Esophagus muscularis mucosa (tissue), 4 donors: ENCODE results near the gene PPP2R1B. TPM values are rescaled to one million over a fixed set of nuclear protein-coding genes. Genes with fewer than 3 reads are reported as not detected.

Experiments used
- DNase-seq: peaks from one replicate; pipeline ENCODE4 v3.0.0-alpha.2; 2017; ENCODE audit errors: extremely low spot score
- H3K27ac ChIP-seq, 4 donors: fragments of 200-600 bp; sonication (generic); replicated peaks in 1 of 4; 1 replicate in 3 of 4; 2 replicates in 1 of 4; pipeline ENCODE4 v1.5.1; 2016 to 2019; ENCODE audit warnings: mild to moderate bottlenecking in 1 of 4
- H3K27me3 ChIP-seq, 4 donors: fragments of 200-600 bp; sonication (generic); one replicate each; pipeline versions ENCODE4 v1.5.1 to v1.6.0; 2016 to 2019
- H3K36me3 ChIP-seq, 4 donors: fragments of 200-600 bp; sonication (generic); one replicate each; pipeline ENCODE4 v1.5.1; 2016 to 2019
- H3K4me1 ChIP-seq, 4 donors: fragments of 200-600 bp; sonication (generic); one replicate each; pipeline ENCODE4 v1.5.1; 2016 to 2019
- H3K4me3 ChIP-seq, 4 donors: fragments of 200-600 bp; sonication (generic); 1 replicate in 2 of 4; 2 replicates in 2 of 4; pipeline ENCODE4 v1.5.1; 2016 to 2019; ENCODE audit warnings: mild to moderate bottlenecking in 4 of 4, moderate library complexity in 1 of 4
- H3K9me3 ChIP-seq, 4 donors: fragments of 200-600 bp; sonication (generic); 1 replicate in 3 of 4; 2 replicates in 1 of 4; pipeline ENCODE4 v1.5.1; 2016 to 2019
- EP300 ChIP-seq: sonication (generic); formaldehyde crosslinking; IDR thresholded peaks from one replicate; pipeline ENCODE4 v1.6.1; 2017; ENCODE audit warnings: antibody characterized with exemption
- POLR2A ChIP-seq: fragments of 450-650 bp; IDR thresholded peaks from one replicate; pipeline ENCODE4 v1.6.1; 2017; ENCODE audit warnings: antibody characterized with exemption, moderate library complexity, mild to moderate bottlenecking, low read depth
- POLR2AphosphoS5 ChIP-seq, 2 donors: sonication (generic); formaldehyde crosslinking; IDR thresholded peaks; one replicate each; pipeline ENCODE4 v1.6.1; 2017; ENCODE audit warnings: antibody characterized with exemption in 2 of 2
- WGBS: methylation state at CpG from one replicate; pipeline ENCODE4 v1.1.5; 2018; 5-methylcytosine and 5-hydroxymethylcytosine counted together
- intact Hi-C: fragments of 100-400 bp; cut with DNase I; formaldehyde crosslinking; loops from one replicate; pipeline ENCODE4 v1.15.1; 2023
- total RNA-seq, 4 donors: library from RNA; depleted of rRNA; stranded (reverse); fragments of >200 nt; gene quantifications; one replicate each; pipeline versions ENCODE4 v1.1.0 to v1.2.1, GENCODE V29; 2016
- TF ChIP-seq, protein P1 (sequence below), 3 experiments: fragments of 200-600 bp in 2 of 3; fragments of 450-650 bp in 1 of 3; sonication (generic) in 2 of 3; IDR thresholded peaks; one replicate each; pipeline ENCODE4 v1.5.1; 2017 to 2019; ENCODE audit warnings: antibody characterized with exemption in 3 of 3, mild to moderate bottlenecking in 2 of 3, moderate library complexity in 1 of 3

PPP2R1B gene
- total RNA-seq, 4 donors from 2014 or later: 9.6 to 12.8 (median 10.5) TPM

DNA sequence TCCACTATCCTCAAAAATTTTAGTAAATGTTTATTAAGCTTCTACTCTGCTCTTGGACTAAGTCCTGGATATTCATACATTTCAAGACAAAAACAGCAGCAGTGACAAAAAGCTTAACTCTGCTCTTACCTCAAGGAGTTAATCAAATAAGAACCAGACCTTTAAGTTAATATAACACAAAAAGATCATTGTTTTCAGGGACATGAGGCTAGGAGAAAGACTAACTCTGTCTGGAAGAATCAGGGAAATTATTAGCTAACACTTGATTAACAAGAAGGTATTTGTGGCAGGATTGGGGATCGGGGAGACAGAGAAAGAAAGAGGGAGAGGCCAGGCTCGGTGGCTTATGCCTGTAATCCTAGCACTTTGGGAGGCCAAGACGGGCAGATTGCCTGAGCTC is 74.4 kb downstream of the PPP2R1B start:
- intact Hi-C loops: no loop called here
- H3K9me3 ChIP-seq: no peaks in the 10 kb centered on the region
- 92% methylated on average over 3 of the region's 3 CpGs for WGBS
- TF ChIP-seq POLR2AphosphoS5 (IDR thresholded peaks at IDR 0.05) (no peak), EP300 (no peak), POLR2A (no peak)
- TF ChIP-seq, protein P1, sequence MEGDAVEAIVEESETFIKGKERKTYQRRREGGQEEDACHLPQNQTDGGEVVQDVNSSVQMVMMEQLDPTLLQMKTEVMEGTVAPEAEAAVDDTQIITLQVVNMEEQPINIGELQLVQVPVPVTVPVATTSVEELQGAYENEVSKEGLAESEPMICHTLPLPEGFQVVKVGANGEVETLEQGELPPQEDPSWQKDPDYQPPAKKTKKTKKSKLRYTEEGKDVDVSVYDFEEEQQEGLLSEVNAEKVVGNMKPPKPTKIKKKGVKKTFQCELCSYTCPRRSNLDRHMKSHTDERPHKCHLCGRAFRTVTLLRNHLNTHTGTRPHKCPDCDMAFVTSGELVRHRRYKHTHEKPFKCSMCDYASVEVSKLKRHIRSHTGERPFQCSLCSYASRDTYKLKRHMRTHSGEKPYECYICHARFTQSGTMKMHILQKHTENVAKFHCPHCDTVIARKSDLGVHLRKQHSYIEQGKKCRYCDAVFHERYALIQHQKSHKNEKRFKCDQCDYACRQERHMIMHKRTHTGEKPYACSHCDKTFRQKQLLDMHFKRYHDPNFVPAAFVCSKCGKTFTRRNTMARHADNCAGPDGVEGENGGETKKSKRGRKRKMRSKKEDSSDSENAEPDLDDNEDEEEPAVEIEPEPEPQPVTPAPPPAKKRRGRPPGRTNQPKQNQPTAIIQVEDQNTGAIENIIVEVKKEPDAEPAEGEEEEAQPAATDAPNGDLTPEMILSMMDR (IDR thresholded peaks at IDR 0.05): no peak
- H3K27ac ChIP-seq: no peak overlapping the region
- peaks cover 8 to 25% (median 14%) of the 10 kb centered on the region in 4 donors for H3K36me3 ChIP-seq
- no peaks in the 10 kb centered on the region for H3K27me3 ChIP-seq
- H3K4me1 ChIP-seq: peaks cover 17 to 32% (median 29%) of the 10 kb centered on the region in 4 donors
- no peak for DNase-seq
- H3K4me3 ChIP-seq: no peak overlapping the region

- intact Hi-C loops: no loop called here
- no peak for TF ChIP-seq POLR2A
- no peak for DNase-seq
- H3K4me1 ChIP-seq: peaks cover 12 to 28% (median 24%) of the 10 kb centered on the region in 4 donors
- H3K9me3 ChIP-seq: no peaks in the 10 kb centered on the region
- H3K27me3 ChIP-seq: no peaks in the 10 kb centered on the region
- H3K36me3 ChIP-seq: peaks cover 8 to 25% (median 14%) of the 10 kb centered on the region in 4 donors
- H3K4me3 ChIP-seq: no peak overlapping the region
- WGBS: 98% methylated on average over 2 of the region's 2 CpGs
- H3K27ac ChIP-seq: no peak overlapping the region
Measured at GRCh38 chr11:111691176-111691575, 75.0 kb downstream of the PPP2R1B start.

DNA sequence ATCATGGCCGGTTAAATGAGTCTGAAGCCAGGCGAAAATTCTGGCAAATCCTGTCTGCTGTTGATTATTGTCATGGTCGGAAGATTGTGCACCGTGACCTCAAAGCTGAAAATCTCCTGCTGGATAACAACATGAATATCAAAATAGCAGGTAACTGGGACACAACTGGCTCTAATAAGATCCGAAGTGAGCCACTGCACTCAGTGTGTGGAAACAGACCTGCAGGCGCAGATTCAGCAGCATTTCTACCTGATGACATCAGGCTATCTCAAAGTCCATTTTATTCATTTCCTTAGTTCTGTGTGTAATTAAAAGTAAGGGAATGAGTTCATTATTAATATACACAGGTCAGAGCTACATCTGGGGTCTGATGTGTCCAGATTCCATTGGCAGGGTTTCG is 78.2 kb downstream of the PPP2R1B start:
- no peak for DNase-seq
- TF ChIP-seq POLR2AphosphoS5 (IDR thresholded peaks at IDR 0.05) (no peak), EP300 (no peak), POLR2A (no peak)
- TF ChIP-seq, protein P1 (IDR thresholded peaks at IDR 0.05): no peak
- Histone ChIP-seq H3K4me1 (peaks cover 0 to 7% (median 0%) of the 10 kb centered on the region in 4 donors), H3K4me3 (no peak overlapping the region), H3K27me3 (no peaks in the 10 kb centered on the region), H3K27ac (no peak overlapping the region), H3K36me3 (peaks cover 8 to 25% (median 18%) of the 10 kb centered on the region in 4 donors), H3K9me3 (no peaks in the 10 kb centered on the region)
- 90% methylated on average over 7 of the region's 7 CpGs for WGBS
- intact Hi-C loops: no loop called here

DNA sequence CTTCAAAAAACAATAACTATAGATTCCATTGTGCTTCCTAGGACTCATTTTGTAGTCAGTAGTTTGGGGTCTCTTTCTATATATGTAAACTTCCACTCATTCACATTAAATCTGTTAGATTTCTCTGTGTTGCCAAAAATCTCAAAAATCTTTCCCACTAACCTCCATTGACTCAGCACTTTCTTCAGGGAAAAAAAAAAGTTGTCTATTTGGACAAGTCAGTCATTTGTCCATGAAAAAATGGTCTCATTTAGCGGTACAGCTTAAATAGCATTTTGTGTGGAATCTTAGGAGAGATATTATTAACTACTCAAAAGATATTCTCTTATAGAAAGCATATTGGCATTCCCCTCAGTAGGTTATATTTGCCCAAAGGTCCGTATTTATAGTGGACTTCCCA is 81.9 kb downstream of the PPP2R1B start:
- 86% methylated on average over 2 of the region's 2 CpGs for WGBS

GRCh38 chr11:111683806-111684205 is 82.4 kb downstream of the PPP2R1B start:
- intact Hi-C loops: no loop called here
- Histone ChIP-seq H3K27ac (no peak overlapping the region), H3K4me3 (no peak overlapping the region), H3K27me3 (no peaks in the 10 kb centered on the region), H3K36me3 (peaks cover 8 to 18% (median 10%) of the 10 kb centered on the region in 4 donors), H3K9me3 (no peaks in the 10 kb centered on the region), H3K4me1 (peaks cover 0 to 7% (median 0%) of the 10 kb centered on the region in 4 donors)
- 89% methylated on average over 3 of the region's 3 CpGs for WGBS
- TF ChIP-seq EP300 (no peak), POLR2A (no peak)
- DNase-seq: no peak

More for the DNA sequence above, 81.9 kb downstream of the PPP2R1B start:
- intact Hi-C loops: no loop called here
- H3K9me3 ChIP-seq: no peaks in the 10 kb centered on the region
- H3K36me3 ChIP-seq: peaks cover 8 to 23% (median 15%) of the 10 kb centered on the region in 4 donors
- H3K27me3 ChIP-seq: no peaks in the 10 kb centered on the region
- H3K27ac ChIP-seq: no peak overlapping the region
- TF ChIP-seq, protein P1 (IDR thresholded peaks at IDR 0.05): no peak
- TF ChIP-seq EP300 (no peak), POLR2A (no peak), POLR2AphosphoS5 (IDR thresholded peaks at IDR 0.05) (no peak)
- H3K4me1 ChIP-seq: peaks cover 0 to 7% (median 0%) of the 10 kb centered on the region in 4 donors
- no peak for DNase-seq
- no peak overlapping the region for H3K4me3 ChIP-seq

DNA sequence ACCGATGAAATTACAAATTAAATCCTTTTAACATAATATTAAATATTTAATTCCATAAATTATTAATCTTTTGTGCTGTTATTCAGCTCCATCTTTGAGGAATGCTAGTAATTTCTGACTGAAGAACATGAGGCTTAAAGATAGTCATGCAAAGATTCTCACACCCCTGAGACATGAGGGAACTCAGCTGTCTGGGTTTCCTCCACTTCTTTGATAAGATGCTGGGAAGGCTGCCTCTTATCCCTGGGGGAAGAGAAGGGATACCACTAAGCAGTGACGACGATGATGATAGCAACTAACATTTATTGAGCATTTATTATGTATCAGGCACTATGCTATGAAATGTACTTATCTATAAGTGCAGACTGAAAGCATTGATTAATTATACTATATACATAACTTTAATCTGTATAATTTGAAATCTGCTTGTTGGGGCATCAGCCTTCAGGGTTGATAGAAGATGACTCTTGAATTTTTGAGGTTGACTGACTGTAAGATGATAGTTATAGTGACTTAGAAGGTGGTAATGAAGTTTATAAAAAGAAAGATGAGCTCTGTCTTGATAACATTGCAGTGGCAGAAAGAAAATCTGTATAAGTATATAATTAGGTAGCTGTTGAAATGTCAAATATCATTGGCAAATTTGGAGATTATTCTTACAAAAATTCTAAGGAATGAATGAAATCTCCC is 85.6 kb downstream of the PPP2R1B start:
- peaks cover 0 to 16% (median 8%) of the 10 kb centered on the region in 4 donors for H3K4me1 ChIP-seq
- H3K9me3 ChIP-seq: no peaks in the 10 kb centered on the region
- H3K4me3 ChIP-seq: no peak overlapping the region
- WGBS: 87% methylated on average over 3 of the region's 3 CpGs
- H3K36me3 ChIP-seq: peaks cover 0 to 7% (median 0%) of the 10 kb centered on the region in 4 donors
- no peak for TF ChIP-seq POLR2A
- no peak for TF ChIP-seq EP300
- no peak for TF ChIP-seq POLR2AphosphoS5 (IDR thresholded peaks at IDR 0.05)
- TF ChIP-seq, protein P1 (IDR thresholded peaks at IDR 0.05): no peak
- DNase-seq: no peak
- H3K27ac ChIP-seq: no peak overlapping the region
- intact Hi-C loops: no loop called here
- no peaks in the 10 kb centered on the region for H3K27me3 ChIP-seq
